ENCODE data around the gene RXRG.

RXRG gene

GRCh38 chr1:165435801-165436200 is 9.1 kb downstream of the RXRG start:
- Histone ChIP-seq H3K4me1 (ENCODE audit: control insufficient read depth in 1 of 2, insufficient read depth in 2 of 2, low read length in 2 of 2) (no peaks in the 10 kb centered on the region), H3K4me3 (ENCODE audit: low read depth in 1 of 2, low read length in 2 of 2) (no peak overlapping the region), H3K36me3 (ENCODE audit: control insufficient read depth in 1 of 2, insufficient read depth in 2 of 2, low read length in 2 of 2) (no peaks in the 10 kb centered on the region), H3K9ac (ENCODE audit: low read depth in 1 of 2, low read length in 2 of 2) (no peak overlapping the region), H3K9me3 (ENCODE audit: control insufficient read depth in 1 of 2, low read length in 2 of 2) (no peaks in the 10 kb centered on the region), H3K27me3 (ENCODE audit: control insufficient read depth in 1 of 2, insufficient read depth in 2 of 2, low read length in 2 of 2) (peaks cover under 1 to 5% of the 10 kb centered on the region in 2 donors), H3K27ac (ENCODE audit: low read depth, low read length) (no peak overlapping the region)

- Histone ChIP-seq H3K4me1 (ENCODE audit: control insufficient read depth in 1 of 2, insufficient read depth in 2 of 2, low read length in 2 of 2) (no peaks in the 10 kb centered on the region), H3K9ac (ENCODE audit: low read depth in 1 of 2, low read length in 2 of 2) (no peak overlapping the region), H3K9me3 (ENCODE audit: control insufficient read depth in 1 of 2, low read length in 2 of 2) (no peaks in the 10 kb centered on the region), H3K36me3 (ENCODE audit: control insufficient read depth in 1 of 2, insufficient read depth in 2 of 2, low read length in 2 of 2) (no peaks in the 10 kb centered on the region), H3K27me3 (ENCODE audit: control insufficient read depth in 1 of 2, insufficient read depth in 2 of 2, low read length in 2 of 2) (peaks cover 0 to 3% of the 10 kb centered on the region in 2 donors), H3K27ac (ENCODE audit: low read depth, low read length) (no peak overlapping the region), H3K4me3 (ENCODE audit: low read depth in 1 of 2, low read length in 2 of 2) (no peak overlapping the region)
Measured at GRCh38 chr1:165434281-165434680, 10.6 kb downstream of the RXRG start.

- Histone ChIP-seq H3K4me1 (ENCODE audit: control insufficient read depth in 1 of 2, insufficient read depth in 2 of 2, low read length in 2 of 2) (no peaks in the 10 kb centered on the region), H3K27me3 (ENCODE audit: control insufficient read depth in 1 of 2, insufficient read depth in 2 of 2, low read length in 2 of 2) (no peaks in the 10 kb centered on the region), H3K27ac (ENCODE audit: low read depth, low read length) (no peak overlapping the region), H3K36me3 (ENCODE audit: control insufficient read depth in 1 of 2, insufficient read depth in 2 of 2, low read length in 2 of 2) (no peaks in the 10 kb centered on the region), H3K4me3 (ENCODE audit: low read depth in 1 of 2, low read length in 2 of 2) (no peak overlapping the region), H3K9ac (ENCODE audit: low read depth in 1 of 2, low read length in 2 of 2) (no peak overlapping the region), H3K9me3 (ENCODE audit: control insufficient read depth in 1 of 2, low read length in 2 of 2) (no peaks in the 10 kb centered on the region)
Measured at GRCh38 chr1:165431079-165431478, 13.8 kb downstream of the RXRG start.

GRCh38 chr1:165426745-165427144 is 18.2 kb downstream of the RXRG start:
- Histone ChIP-seq H3K4me3 (ENCODE audit: low read depth in 1 of 2, low read length in 2 of 2) (no peak overlapping the region), H3K36me3 (ENCODE audit: control insufficient read depth in 1 of 2, insufficient read depth in 2 of 2, low read length in 2 of 2) (no peaks in the 10 kb centered on the region), H3K27me3 (ENCODE audit: control insufficient read depth in 1 of 2, insufficient read depth in 2 of 2, low read length in 2 of 2) (no peaks in the 10 kb centered on the region), H3K9ac (ENCODE audit: low read depth in 1 of 2, low read length in 2 of 2) (no peak overlapping the region), H3K27ac (ENCODE audit: low read depth, low read length) (no peak overlapping the region), H3K4me1 (ENCODE audit: control insufficient read depth in 1 of 2, insufficient read depth in 2 of 2, low read length in 2 of 2) (peaks cover 12 to 15% of the 10 kb centered on the region in 2 donors), H3K9me3 (ENCODE audit: control insufficient read depth in 1 of 2, low read length in 2 of 2) (no peaks in the 10 kb centered on the region)

- Histone ChIP-seq H3K9ac (ENCODE audit: low read depth in 1 of 2, low read length in 2 of 2) (no peak overlapping the region), H3K4me3 (ENCODE audit: low read depth in 1 of 2, low read length in 2 of 2) (no peak overlapping the region), H3K27ac (ENCODE audit: low read depth, low read length) (no peak overlapping the region), H3K27me3 (ENCODE audit: control insufficient read depth in 1 of 2, insufficient read depth in 2 of 2, low read length in 2 of 2) (peaks cover 0 to 1% of the 10 kb centered on the region in 2 donors), H3K4me1 (ENCODE audit: control insufficient read depth in 1 of 2, insufficient read depth in 2 of 2, low read length in 2 of 2) (peaks cover 12 to 15% of the 10 kb centered on the region in 2 donors), H3K36me3 (ENCODE audit: control insufficient read depth in 1 of 2, insufficient read depth in 2 of 2, low read length in 2 of 2) (no peaks in the 10 kb centered on the region), H3K9me3 (ENCODE audit: control insufficient read depth in 1 of 2, low read length in 2 of 2) (no peaks in the 10 kb centered on the region)
Measured at GRCh38 chr1:165425621-165426020, 19.3 kb downstream of the RXRG start.

GRCh38 chr1:165424454-165425216 is 20.3 kb downstream of the RXRG start:
- Histone ChIP-seq H3K27me3 (ENCODE audit: control insufficient read depth in 1 of 2, insufficient read depth in 2 of 2, low read length in 2 of 2) (peaks cover 0 to 3% of the 10 kb centered on the region in 2 donors), H3K27ac (ENCODE audit: low read depth, low read length) (peak overlapping the region; percentile 20), H3K4me1 (ENCODE audit: control insufficient read depth in 1 of 2, insufficient read depth in 2 of 2, low read length in 2 of 2) (peaks cover 12 to 15% of the 10 kb centered on the region in 2 donors), H3K36me3 (ENCODE audit: control insufficient read depth in 1 of 2, insufficient read depth in 2 of 2, low read length in 2 of 2) (no peaks in the 10 kb centered on the region), H3K9ac (ENCODE audit: low read depth in 1 of 2, low read length in 2 of 2) (peak overlapping the region; percentile 26 to 27), H3K9me3 (ENCODE audit: control insufficient read depth in 1 of 2, low read length in 2 of 2) (no peaks in the 10 kb centered on the region), H3K4me3 (ENCODE audit: low read depth in 1 of 2, low read length in 2 of 2) (peak overlapping the region; percentile 60 to 62)

GRCh38 chr1:165423136-165423535 is 21.8 kb downstream of the RXRG start:
- peaks cover 0 to 3% of the 10 kb centered on the region in 2 donors for H3K27me3 ChIP-seq (ENCODE audit: control insufficient read depth in 1 of 2, insufficient read depth in 2 of 2, low read length in 2 of 2)
- H3K36me3 ChIP-seq (ENCODE audit: control insufficient read depth in 1 of 2, insufficient read depth in 2 of 2, low read length in 2 of 2): no peaks in the 10 kb centered on the region
- peaks cover 12 to 15% of the 10 kb centered on the region in 2 donors for H3K4me1 ChIP-seq (ENCODE audit: control insufficient read depth in 1 of 2, insufficient read depth in 2 of 2, low read length in 2 of 2)
- no peak overlapping the region for H3K9ac ChIP-seq (ENCODE audit: low read depth in 1 of 2, low read length in 2 of 2)
- no peak overlapping the region for H3K27ac ChIP-seq (ENCODE audit: low read depth, low read length)
- H3K4me3 ChIP-seq (ENCODE audit: low read depth in 1 of 2, low read length in 2 of 2): no peak overlapping the region
- H3K9me3 ChIP-seq (ENCODE audit: control insufficient read depth in 1 of 2, low read length in 2 of 2): no peaks in the 10 kb centered on the region

GRCh38 chr1:165420655-165421054 is 24.3 kb downstream of the RXRG start:
- Histone ChIP-seq H3K27ac (ENCODE audit: low read depth, low read length) (no peak overlapping the region), H3K4me3 (ENCODE audit: low read depth in 1 of 2, low read length in 2 of 2) (no peak overlapping the region)

GRCh38 chr1:165419839-165420238 is 25.1 kb downstream of the RXRG start:
- H3K4me1 ChIP-seq (ENCODE audit: control insufficient read depth in 1 of 2, insufficient read depth in 2 of 2, low read length in 2 of 2): peaks cover 5 to 10% of the 10 kb centered on the region in 2 donors
- no peaks in the 10 kb centered on the region for H3K9me3 ChIP-seq (ENCODE audit: control insufficient read depth in 1 of 2, low read length in 2 of 2)
- no peak overlapping the region for H3K27ac ChIP-seq (ENCODE audit: low read depth, low read length)
- no peak overlapping the region for H3K9ac ChIP-seq (ENCODE audit: low read depth in 1 of 2, low read length in 2 of 2)
- H3K27me3 ChIP-seq (ENCODE audit: control insufficient read depth in 1 of 2, insufficient read depth in 2 of 2, low read length in 2 of 2): peaks cover 0 to 7% of the 10 kb centered on the region in 2 donors
- no peak overlapping the region for H3K4me3 ChIP-seq (ENCODE audit: low read depth in 1 of 2, low read length in 2 of 2)
- no peaks in the 10 kb centered on the region for H3K36me3 ChIP-seq (ENCODE audit: control insufficient read depth in 1 of 2, insufficient read depth in 2 of 2, low read length in 2 of 2)

More at GRCh38 chr1:165420655-165421054, 24.3 kb downstream of the RXRG start:
- Histone ChIP-seq H3K36me3 (ENCODE audit: control insufficient read depth in 1 of 2, insufficient read depth in 2 of 2, low read length in 2 of 2) (no peaks in the 10 kb centered on the region), H3K4me1 (ENCODE audit: control insufficient read depth in 1 of 2, insufficient read depth in 2 of 2, low read length in 2 of 2) (peaks cover 12 to 15% of the 10 kb centered on the region in 2 donors), H3K9me3 (ENCODE audit: control insufficient read depth in 1 of 2, low read length in 2 of 2) (no peaks in the 10 kb centered on the region), H3K27me3 (ENCODE audit: control insufficient read depth in 1 of 2, insufficient read depth in 2 of 2, low read length in 2 of 2) (peaks cover 0 to 7% of the 10 kb centered on the region in 2 donors), H3K9ac (ENCODE audit: low read depth in 1 of 2, low read length in 2 of 2) (no peak overlapping the region)

GRCh38 chr1:165418195-165418594 is 26.7 kb downstream of the RXRG start:
- Histone ChIP-seq H3K4me3 (ENCODE audit: low read depth in 1 of 2, low read length in 2 of 2) (no peak overlapping the region), H3K27me3 (ENCODE audit: control insufficient read depth in 1 of 2, insufficient read depth in 2 of 2, low read length in 2 of 2) (peaks cover 0 to 7% of the 10 kb centered on the region in 2 donors), H3K9ac (ENCODE audit: low read depth in 1 of 2, low read length in 2 of 2) (no peak overlapping the region), H3K36me3 (ENCODE audit: control insufficient read depth in 1 of 2, insufficient read depth in 2 of 2, low read length in 2 of 2) (no peaks in the 10 kb centered on the region), H3K27ac (ENCODE audit: low read depth, low read length) (no peak overlapping the region), H3K9me3 (ENCODE audit: control insufficient read depth in 1 of 2, low read length in 2 of 2) (no peaks in the 10 kb centered on the region), H3K4me1 (ENCODE audit: control insufficient read depth in 1 of 2, insufficient read depth in 2 of 2, low read length in 2 of 2) (no peaks in the 10 kb centered on the region)
